HG03378 (cell line): ENCODE measurements around the gene ZSCAN5A.
"Not testable (repeated sequence)": the region's sequence is repeated elsewhere in the genome, so short reads cannot be mapped to it uniquely, and the experiment has no call there.

Experiments
- ATAC-seq: cut with Tn5 transposase; IDR thresholded peaks from one replicate; pipeline ENCODE4 v1.9.1; 2021; ENCODE audit warnings: mild to moderate bottlenecking, moderate library complexity; ENCODE audit not compliant: unreplicated experiment

The ZSCAN5A gene

DNA sequence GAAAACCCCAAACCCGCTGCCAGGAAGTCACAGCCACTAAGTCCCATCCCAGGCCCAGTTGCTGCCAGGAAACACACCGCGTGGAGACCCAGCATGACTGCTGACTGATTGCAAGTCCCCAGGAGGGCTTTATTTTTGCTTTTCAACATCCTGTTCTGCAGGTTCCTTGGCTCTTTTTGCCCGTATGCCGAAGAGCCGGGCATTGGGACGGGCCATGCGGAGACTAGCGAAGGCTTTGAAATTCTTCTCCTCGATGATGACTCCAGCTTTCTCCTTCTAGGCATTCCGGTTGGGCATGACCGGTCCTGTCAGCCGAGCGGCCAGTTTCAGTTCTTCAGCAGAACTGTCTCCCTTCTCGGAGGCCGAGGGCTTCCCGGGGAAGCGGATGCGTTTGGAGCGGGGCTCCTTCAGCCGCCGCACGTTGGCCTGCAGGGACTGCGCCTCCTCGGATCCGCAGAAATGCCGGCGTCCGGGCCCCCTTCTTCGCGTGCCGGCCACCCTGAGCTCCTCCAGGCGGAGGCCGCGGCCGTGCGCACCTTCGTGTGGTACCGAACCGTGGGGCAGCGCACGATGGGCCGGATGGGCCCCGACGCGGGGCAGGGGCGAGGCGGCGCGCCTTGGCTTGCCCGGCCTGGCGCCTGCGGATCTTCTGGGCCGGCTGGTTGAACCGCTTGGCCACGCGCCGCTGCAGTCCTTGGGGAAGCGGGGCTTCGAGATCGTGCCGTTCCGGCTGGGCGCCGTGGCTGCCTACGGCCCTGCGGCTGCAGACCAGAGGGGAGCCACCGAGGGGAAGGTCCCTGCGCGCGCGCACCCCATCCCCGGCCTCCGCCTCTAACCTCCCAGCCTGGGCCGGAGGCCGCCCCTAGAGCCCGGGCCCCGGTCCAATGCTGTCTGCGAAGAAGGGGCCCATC is 97.3 kb downstream of the ZSCAN5A start:
- ATAC-seq = no peak

DNA sequence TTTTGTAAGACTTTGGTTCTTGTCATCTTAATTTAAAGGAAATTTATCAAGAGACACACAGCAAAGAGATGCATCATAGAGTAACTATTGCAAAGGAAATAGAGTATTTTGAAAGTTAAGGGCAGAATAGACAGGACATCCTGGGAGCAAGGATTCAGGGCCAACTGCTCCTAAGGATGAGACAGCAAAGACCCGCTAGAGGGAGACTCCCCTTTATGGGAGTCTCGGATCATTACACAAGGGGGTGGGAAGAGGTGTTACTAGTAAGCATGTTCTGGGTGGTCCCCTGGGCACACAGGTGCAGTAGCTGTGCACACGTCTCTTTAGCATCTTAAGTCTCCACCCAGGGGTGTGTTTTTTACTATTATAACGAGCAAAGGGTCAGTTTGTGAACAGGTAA is 102.9 kb downstream of the ZSCAN5A start:
- ATAC-seq = no peak

DNA sequence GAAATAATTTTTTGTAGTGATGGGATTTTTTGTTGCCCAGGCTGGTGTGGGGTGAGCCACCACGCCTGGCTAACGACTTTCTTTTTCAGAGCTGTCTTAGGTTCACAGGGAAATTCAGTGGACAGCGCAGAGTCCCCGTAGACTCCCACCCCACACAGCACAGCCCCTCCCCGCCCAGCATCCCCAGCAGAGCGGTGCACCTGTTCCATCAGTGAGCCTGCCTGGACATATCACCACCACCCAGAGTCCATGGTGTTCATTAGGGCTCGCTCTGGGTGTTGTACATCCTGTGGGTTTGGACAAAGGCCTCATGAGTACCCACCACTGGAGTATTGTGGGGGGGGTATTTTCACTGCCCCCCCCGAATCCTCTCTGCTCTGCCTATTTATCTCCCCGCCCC is 104.6 kb downstream of the ZSCAN5A start:
- ATAC-seq = not testable (repeated sequence)

DNA sequence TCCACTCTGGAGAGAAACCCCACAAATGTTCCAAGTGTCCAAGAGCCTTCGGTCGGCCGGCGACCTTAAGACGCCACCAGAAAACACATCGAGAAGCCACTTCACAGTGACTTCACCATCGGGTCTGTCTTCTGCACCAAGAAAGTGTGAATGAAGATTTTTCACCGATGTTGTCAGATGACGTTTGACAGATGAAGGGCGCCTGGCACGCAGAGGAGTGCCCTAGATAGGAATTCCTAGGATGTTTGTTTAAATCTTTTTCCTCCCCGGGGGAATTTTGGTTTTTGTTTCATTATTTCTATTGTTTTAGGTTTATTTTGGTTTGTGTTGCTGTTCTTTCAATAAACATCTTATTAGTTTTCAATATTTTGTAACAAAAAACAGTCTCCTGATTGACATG is 105.5 kb downstream of the ZSCAN5A start:
- ATAC-seq = no peak

DNA sequence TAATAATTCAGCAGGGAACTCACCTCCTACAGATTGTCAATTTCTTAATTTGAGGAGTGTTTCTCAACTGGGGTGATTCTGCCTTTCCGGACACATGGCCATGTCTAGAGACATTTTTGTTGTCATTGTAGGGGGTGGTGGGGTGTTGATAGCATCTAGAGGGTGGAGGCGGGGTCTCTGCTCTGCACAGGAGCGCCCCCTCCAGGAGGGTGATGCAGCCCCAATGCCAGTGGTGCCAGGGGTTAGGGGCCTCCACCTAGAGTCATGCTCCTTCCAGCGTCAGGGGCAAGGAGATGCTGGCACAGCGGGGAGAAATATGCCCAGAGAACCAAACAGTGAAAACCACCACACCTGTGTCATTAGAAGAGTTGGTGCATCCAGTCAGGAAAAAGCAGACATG is 107.1 kb downstream of the ZSCAN5A start:
- not testable (repeated sequence) for ATAC-seq

DNA sequence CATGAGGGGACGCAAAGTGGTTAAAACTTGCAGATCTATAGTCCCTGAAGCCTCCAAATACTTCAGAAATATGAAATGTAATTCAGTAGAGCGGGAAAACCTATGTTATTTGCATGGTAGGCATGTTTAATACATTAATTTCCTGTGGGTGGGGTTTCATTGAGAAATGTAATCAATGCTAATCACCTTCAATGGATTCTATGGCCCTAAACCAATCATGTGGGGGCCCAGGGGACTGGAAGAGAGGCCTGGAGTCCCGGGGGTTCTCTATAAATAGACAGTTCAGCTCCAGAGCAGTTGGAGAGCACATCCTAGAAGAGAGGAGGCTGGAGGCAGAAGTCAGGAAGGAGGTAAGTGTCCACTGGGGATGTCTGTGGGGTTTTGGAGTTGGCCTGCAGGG is 112.7 kb downstream of the ZSCAN5A start, which contains the start of gene ZSCAN5C:
TSS of gene ZSCAN5C (plus strand) at position 301 of the 400 bp plus-strand sequence. CDS start 3,641 bp downstream, outside the sequence.
- no peak for ATAC-seq

DNA sequence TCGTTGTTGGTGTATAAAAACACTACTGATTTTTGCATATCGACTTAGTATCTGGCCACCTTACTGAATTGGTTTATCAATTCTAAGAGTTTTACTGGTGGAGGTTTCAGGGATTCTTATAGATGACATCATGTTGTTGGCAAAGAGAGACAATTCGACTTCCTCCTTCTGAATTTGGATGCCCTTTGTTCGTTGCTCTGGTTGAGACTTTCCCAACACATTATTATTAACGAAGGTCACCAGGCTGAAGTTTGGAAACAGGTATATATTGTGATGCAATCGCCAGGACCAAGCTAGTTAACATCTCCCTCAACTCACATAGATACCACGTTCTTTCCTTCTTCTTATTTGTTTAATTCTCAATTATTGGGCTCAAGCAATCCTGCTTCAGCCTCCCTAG is 115.0 kb downstream of the ZSCAN5A start:
- no peak for ATAC-seq

DNA sequence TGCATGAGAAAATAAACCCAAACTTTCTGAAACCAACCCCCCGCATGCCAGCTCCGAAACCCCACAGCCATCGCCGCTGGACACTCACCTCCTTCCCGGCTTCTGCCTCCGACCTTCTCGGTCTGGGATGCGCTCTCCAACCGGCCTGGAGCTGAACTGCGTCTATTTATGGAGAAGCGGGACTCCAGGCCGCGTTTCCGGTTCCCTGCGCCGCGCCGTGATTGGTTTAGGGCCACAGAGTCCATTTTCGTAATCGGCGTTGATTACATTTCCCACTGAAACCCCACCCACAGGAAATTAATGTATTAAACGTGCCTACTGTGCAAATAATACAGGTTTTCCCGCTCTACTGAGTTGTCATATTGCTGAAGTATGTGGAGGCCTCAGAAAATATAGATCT is 117.0 kb downstream of the ZSCAN5A start, which contains the start of gene ZSCAN5B:
TSS of gene ZSCAN5B (minus strand) at position 138 of the 400 bp plus-strand sequence. CDS start 4,731 bp downstream, outside the sequence.
- not testable (repeated sequence) for ATAC-seq

DNA sequence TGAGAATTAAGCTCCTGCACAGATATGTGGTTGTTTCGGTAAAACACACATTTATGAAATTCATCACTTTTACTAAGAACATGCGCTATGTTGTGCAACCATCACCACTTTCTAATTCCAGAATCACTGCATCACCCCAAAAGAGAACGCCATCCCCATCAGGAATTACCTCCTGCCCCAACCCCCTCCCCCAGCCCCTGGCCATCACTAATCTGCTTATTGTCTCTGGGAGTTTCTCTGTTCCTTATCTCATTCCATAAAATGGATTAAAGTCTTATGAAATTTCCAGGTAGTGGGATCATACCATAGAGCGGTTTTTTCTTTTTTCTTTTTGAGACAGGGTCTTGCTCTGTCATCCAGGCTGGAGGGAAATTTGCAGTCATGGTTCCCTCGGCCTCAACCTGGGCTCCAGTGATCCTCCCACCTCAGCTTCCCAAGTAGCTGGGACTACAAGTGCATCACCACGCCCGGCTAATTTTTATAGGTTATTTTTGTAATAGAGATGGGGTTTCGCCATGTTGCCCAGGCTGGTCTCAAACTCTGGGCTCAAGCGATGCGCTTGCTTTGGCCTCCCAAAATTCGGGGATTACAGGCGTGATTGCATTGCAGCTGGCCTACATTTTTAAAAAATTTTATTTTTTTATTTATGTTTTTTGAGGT is 120.5 kb downstream of the ZSCAN5A start:
- no peak for ATAC-seq

DNA sequence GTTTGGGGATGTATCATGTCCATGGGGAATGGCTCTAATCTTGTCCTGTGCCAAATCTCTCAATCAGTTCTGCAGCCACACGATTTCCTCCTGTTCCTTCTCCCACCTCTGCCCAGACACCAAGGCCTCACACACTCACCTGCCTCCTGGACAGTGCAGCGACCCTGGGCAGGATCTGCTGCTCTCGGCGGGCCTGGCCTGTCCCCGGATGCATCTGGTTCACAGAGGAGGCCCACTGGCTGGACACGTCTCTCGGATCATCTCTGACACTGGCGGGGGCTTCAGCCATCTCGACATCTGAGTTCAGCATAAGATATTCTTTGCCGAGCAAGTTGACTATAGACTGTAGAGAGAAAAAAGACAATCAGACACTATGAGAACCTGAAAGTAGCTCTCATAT is 122.9 kb downstream of the ZSCAN5A start:
- ATAC-seq = no peak

DNA sequence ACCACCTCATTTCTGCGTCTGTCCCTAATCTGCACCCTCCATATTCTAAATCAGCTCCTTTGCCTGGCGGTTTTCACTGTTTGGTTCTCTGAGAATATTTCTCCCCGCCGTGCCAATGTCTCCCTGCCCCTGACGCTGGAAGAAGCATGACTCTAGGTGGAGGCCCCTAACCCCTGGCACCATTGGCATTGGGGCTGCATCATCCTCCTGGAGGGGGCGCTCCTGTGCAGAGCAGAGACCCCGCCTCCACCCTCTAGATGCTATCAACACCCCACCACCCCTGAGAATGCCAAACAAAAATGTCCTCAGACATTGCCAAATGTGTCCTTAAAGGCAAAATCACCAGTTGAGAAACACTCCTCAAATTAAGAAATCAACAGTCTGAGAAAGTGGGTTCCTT is 123.5 kb downstream of the ZSCAN5A start:
- no peak for ATAC-seq

DNA sequence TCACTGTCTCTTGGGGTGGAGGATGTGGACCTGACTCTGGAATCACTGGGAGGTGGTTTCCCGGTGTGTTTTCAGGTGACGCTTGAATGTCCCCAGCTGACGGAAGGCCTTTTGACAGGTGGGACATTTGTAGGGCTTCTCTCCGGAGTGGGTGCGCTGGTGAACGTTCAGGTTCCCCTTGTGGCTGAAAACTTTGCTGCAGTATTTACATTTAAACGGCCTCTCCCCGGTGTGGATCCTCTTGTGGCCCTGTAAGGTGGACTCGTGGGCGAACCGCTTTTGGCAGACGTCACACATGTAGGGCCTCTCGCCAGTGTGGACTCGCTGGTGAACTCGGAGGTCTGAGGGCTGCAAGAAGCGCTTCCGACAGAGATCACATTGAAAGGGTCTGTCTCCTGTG is 124.9 kb downstream of the ZSCAN5A start:
- no peak for ATAC-seq

DNA sequence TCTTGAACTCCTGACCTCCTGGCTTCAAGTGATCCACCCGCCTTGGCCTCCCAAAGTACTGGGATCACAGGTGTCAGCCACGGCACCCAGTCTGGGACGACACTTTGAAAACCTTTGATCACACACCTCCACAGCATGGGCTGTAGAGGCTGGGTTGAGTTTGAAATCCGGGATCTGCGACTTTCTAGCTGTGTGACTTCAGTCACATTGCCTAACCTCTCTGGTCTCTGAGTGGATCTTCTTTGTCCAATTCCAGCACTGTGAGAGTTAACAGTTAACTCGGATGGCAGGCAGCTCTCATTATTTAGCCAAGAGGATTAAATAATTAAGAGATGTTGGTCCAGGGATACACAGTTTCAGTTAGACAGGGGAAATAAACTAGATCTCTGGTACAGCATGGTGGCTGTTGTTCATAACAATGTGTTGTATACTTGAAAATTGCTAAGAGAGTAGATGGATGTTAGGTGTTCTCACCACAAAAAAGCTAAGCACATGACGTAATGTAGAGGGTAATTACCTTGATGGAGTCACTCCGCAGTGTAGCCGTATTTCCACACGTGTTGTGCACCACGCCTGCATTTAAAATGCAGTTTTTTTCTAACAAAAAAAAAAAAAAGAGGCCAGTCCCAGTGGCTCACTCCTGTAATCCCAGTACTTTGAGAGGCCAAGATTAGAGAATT is 136.9 kb downstream of the ZSCAN5A start:
- ATAC-seq = no peak

DNA sequence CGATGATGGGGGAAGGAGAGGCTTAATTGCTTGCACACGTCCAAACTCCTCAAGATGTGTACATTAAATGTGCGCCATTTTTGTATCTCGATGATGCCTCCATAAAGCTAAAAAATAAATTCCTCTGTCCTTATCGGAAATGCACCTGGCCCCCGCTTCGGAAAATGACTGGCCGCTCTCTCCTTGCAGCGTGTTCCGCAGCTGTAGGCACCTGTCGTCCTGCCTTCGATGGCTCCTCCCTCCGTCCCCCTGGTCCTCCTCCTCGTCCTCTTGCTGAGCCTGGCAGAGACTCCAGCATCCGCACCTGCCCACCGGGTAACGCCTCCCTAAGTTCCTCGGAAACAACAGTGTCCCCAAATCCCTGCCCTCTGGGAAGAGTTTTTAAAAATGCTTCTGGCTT is 137.8 kb downstream of the ZSCAN5A start:
- no peak for ATAC-seq

DNA sequence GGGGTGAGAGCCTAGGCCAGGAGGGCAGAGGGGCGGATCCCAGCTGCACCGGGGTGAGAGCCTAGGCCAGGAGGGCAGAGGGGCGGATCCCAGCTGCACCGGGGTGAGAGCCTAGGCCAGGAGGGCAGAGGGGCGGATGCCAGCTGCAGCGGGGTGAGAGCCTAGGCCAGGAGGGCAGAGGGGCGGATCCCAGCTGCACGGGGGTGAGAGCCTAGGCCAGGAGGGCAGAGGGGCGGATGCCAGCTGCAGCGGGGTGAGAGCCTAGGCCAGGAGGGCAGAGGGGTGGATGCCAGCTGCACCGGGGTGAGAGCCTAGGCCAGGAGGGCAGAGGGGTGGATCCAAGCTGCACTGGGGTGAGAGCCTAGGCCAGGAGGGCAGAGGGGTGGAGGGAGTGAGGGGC is 138.3 kb downstream of the ZSCAN5A start:
- ATAC-seq = not testable (repeated sequence)

DNA sequence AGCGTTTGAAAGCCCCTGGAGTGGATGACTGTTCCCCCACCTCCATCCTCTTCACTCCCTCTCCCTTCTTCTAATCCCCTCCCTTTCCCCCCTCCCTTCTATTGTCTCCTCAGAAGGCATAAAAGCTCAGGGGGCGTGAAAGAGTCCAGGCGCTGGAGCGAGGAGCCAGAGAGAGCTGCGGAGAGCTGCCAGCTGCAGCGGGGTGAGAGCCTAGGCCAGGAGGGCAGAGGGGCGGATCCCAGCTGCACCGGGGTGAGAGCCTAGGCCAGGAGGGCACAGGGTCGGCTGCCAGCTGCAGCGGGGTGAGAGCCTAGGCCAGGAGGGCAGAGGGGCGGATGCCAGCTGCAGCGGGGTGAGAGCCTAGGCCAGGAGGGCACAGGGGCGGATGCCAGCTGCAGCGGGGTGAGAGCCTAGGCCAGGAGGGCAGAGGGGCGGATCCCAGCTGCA is 138.8 kb downstream of the ZSCAN5A start, which contains the start of gene GALP:
TSS of gene GALP (plus strand) at position 148 of the 447 bp plus-strand sequence. CDS start 1,101 bp downstream, outside the sequence.
- not testable (repeated sequence) for ATAC-seq

DNA sequence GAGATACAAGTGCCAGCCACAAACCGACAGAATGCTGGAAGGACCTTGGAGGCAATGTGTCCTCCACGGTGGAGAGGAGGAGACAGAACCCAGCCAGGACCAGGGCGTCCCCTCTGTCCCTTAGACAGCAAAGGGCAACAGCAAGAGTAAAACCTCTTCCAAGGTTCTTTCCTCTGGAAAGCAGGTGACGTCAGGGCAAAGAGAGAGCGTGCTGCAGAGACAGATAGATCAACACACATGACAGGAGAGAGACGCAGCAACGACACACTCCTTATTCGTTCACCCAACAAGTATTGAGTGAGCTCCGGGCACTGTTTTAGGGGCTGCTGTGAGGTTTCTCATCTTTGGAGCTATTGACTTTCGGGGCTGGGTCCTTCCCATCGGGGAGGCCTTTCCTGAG is 140.1 kb downstream of the ZSCAN5A start:
- no peak for ATAC-seq

DNA sequence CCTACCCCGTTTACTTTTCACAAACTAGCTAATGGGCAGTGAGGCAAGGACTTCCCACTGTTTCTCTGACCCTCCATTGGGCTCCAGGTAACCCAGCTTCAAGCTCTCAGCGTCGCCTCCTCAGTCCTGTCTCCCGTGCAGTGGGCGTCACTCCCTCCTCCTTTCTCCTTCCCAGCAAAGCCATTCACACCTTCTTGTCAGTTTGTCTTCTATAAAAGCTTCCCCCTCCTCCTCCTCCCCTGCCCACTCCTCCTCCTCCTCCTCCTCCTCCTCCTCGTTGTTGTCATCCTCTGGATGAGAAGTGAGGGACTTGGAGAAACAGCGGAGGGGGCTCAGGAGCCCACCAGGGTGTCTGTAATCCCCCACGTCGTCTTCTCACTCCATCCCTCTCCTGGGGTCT is 140.6 kb downstream of the ZSCAN5A start:
- ATAC-seq = no peak
